H1 (cell line): ENCODE results near the gene CD226. TPM values are rescaled to one million over a fixed set of nuclear protein-coding genes. Genes with fewer than 3 reads are reported as not detected.
"Not testable (repeated sequence)": the region's sequence is repeated elsewhere in the genome, so short reads cannot be mapped to it uniquely, and the experiment has no call there.

Experiments used
- CTCF ChIA-PET: fragments of 300-600 bp; sonication (Branson Sonifier 250); formaldehyde crosslinking; loops from one replicate; lab custom pipeline; 2021; ENCODE audit not compliant: partially characterized antibody; lab: Charles Lee
- POLR2A ChIA-PET: fragments of 300-600 bp; sonication (Branson Sonifier 250); formaldehyde crosslinking; loops from one replicate; lab custom pipeline; 2021; ENCODE audit warnings: inconsistent platforms; ENCODE audit not compliant: partially characterized antibody; lab: Charles Lee
- DNase-seq, 2 experiments: peaks; one replicate each; pipeline versions ENCODE4 v3.0.0 to v3.0.0-alpha.2; 2010 to 2022; ENCODE audit warnings: low spot score in 2 of 2, low read depth in 1 of 2, mixed read lengths in 1 of 2
- FAIRE-seq: peaks from 2 replicates; lab custom pipeline; 2011; peaks lifted over from hg19 to GRCh38; lab: Jason Lieb, UNC
- H2AFZ ChIP-seq: 2 replicates; pipeline ENCODE4 v1.8.1; 2012; ENCODE audit warnings: low read length, inconsistent platforms
- H2AK5ac ChIP-seq: 2 replicates; pipeline ENCODE4 v1.6.1; 2013; ENCODE audit warnings: low read depth, low read length
- H2BK120ac ChIP-seq: replicated peaks from 2 replicates; pipeline ENCODE3; 2013; ENCODE audit warnings: low read depth, low read length, inconsistent platforms
- H2BK12ac ChIP-seq: 2 replicates; pipeline ENCODE4 v1.6.1; 2013; ENCODE audit warnings: low read depth, low read length
- H2BK15ac ChIP-seq: 2 replicates; pipeline ENCODE4 v1.6.1; 2013; ENCODE audit warnings: low read length
- H2BK20ac ChIP-seq: 2 replicates; pipeline ENCODE4 v1.6.1; 2013; ENCODE audit warnings: low read length
- H2BK5ac ChIP-seq: 2 replicates; pipeline ENCODE4 v1.6.1; 2013; ENCODE audit warnings: low read depth, low read length
- H3K14ac ChIP-seq: 2 replicates; pipeline ENCODE4 v1.6.1; 2013; ENCODE audit warnings: inconsistent platforms; ENCODE audit not compliant: insufficient read length
- H3K18ac ChIP-seq: 2 replicates; pipeline ENCODE4 v1.6.1; 2013; ENCODE audit warnings: low read length; ENCODE audit errors: extremely low read depth
- H3K23ac ChIP-seq: 2 replicates; pipeline ENCODE4 v1.6.1; 2013; ENCODE audit warnings: inconsistent platforms; ENCODE audit not compliant: insufficient read length
- H3K23me2 ChIP-seq: 2 replicates; pipeline ENCODE4 v1.6.1; 2013; ENCODE audit warnings: low read depth, low read length
- H3K27ac ChIP-seq: 2 replicates; pipeline ENCODE4 v1.6.1; 2011; ENCODE audit warnings: low read depth, low read length, inconsistent platforms
- H3K27me3 ChIP-seq, 4 experiments: replicated peaks in 1 of 4; 1 replicate in 1 of 4; 2 replicates in 3 of 4; pipeline versions ENCODE4 v1.6.1 to v1.8.1; 2011 to 2013; ENCODE audit warnings: low read length in 3 of 4, mild to moderate bottlenecking in 3 of 4, inconsistent platforms in 2 of 4, mixed read lengths in 2 of 4, moderate library complexity in 1 of 4; ENCODE audit not compliant: control insufficient read depth in 3 of 4, insufficient read depth in 3 of 4; ENCODE audit errors: extremely low read depth in 1 of 4
- H3K36me3 ChIP-seq, 4 experiments: 2 replicates each; pipeline versions ENCODE4 v1.6.1 to v1.8.1; 2011 to 2013; ENCODE audit warnings: mild to moderate bottlenecking in 4 of 4, low read length in 3 of 4, moderate library complexity in 2 of 4, control low read depth in 1 of 4, inconsistent platforms in 1 of 4; ENCODE audit not compliant: insufficient read depth in 4 of 4, control insufficient read depth in 2 of 4
- H3K4ac ChIP-seq: replicated peaks from 2 replicates; pipeline ENCODE3; 2013; ENCODE audit warnings: low read length, low read depth, mixed read lengths, inconsistent platforms; ENCODE audit not compliant: insufficient read length
- H3K4me1 ChIP-seq, 4 experiments: replicated peaks in 1 of 4; 1 replicate in 1 of 4; 2 replicates in 3 of 4; pipeline versions ENCODE4 v1.6.1 to v1.8.1; 2011 to 2013; ENCODE audit warnings: low read length in 3 of 4, inconsistent platforms in 2 of 4, mixed read lengths in 1 of 4; ENCODE audit not compliant: insufficient read depth in 4 of 4, control insufficient read depth in 3 of 4
- H3K4me2 ChIP-seq, 2 experiments: 2 replicates each; pipeline versions ENCODE4 v1.6.1 to v1.8.1; 2011 to 2013; ENCODE audit warnings: low read depth in 2 of 2, low read length in 2 of 2, control low read depth in 1 of 2, inconsistent platforms in 1 of 2, mild to moderate bottlenecking in 1 of 2; ENCODE audit not compliant: insufficient read depth in 1 of 2
- H3K4me3 ChIP-seq, 4 experiments: fragments of 200-600, 300-600 bp in 1 of 4; sonication (generic), shearing (Covaris generic), sonication (Bioruptor Twin) in 1 of 4; 2 replicates each; pipeline versions ENCODE4 v1.5.1 to v1.8.1; 2011 to 2016; ENCODE audit warnings: low read length in 4 of 4, low read depth in 3 of 4, control low read depth in 2 of 4, inconsistent platforms in 2 of 4, mild to moderate bottlenecking in 2 of 4, mixed read lengths in 1 of 4, moderate library complexity in 1 of 4; ENCODE audit not compliant: insufficient read depth in 2 of 4; ENCODE audit errors: extremely low read depth in 1 of 4
- H3K56ac ChIP-seq: replicated peaks from 2 replicates; pipeline ENCODE3; 2013; ENCODE audit warnings: low read depth, mild to moderate bottlenecking, mixed read lengths, low read length, inconsistent platforms; ENCODE audit not compliant: insufficient read length
- H3K79me1 ChIP-seq: 2 replicates; pipeline ENCODE4 v1.6.1; 2013; ENCODE audit warnings: low read depth, low read length, control low read depth
- H3K79me2 ChIP-seq, 2 experiments: 2 replicates each; pipeline versions ENCODE4 v1.6.1 to v1.8.1; 2012 to 2013; ENCODE audit warnings: low read length in 2 of 2, mild to moderate bottlenecking in 2 of 2, inconsistent platforms in 1 of 2; ENCODE audit not compliant: insufficient read depth in 2 of 2, control insufficient read depth in 1 of 2
- H3K9ac ChIP-seq, 4 experiments: replicated peaks in 1 of 4; 1 replicate in 1 of 4; 2 replicates in 3 of 4; pipeline versions ENCODE4 v1.6.1 to v1.8.1; 2011 to 2013; ENCODE audit warnings: low read depth in 3 of 4, low read length in 3 of 4, control low read depth in 2 of 4, mild to moderate bottlenecking in 2 of 4, moderate library complexity in 2 of 4, inconsistent platforms in 1 of 4; ENCODE audit errors: extremely low read depth in 1 of 4
- H3K9me3 ChIP-seq, 2 experiments: 2 replicates each; pipeline versions ENCODE4 v1.6.1 to v1.8.1; 2012 to 2013; ENCODE audit warnings: mild to moderate bottlenecking in 2 of 2, moderate library complexity in 2 of 2, control low read depth in 1 of 2, inconsistent platforms in 1 of 2, low read depth in 1 of 2, low read length in 1 of 2, mixed read lengths in 1 of 2; ENCODE audit not compliant: insufficient read depth in 2 of 2
- H4K20me1 ChIP-seq, 2 experiments: replicated peaks in 1 of 2; 2 replicates each; pipeline versions ENCODE3 to v1.8.1; 2011 to 2013; ENCODE audit warnings: inconsistent platforms in 2 of 2, low read length in 2 of 2, mild to moderate bottlenecking in 1 of 2; ENCODE audit not compliant: insufficient read depth in 2 of 2, control insufficient read depth in 1 of 2
- H4K5ac ChIP-seq: 2 replicates; pipeline ENCODE4 v1.6.1; 2013; ENCODE audit warnings: low read length, low read depth, mixed read lengths, inconsistent platforms; ENCODE audit not compliant: insufficient read length
- H4K8ac ChIP-seq: 2 replicates; pipeline ENCODE4 v1.8.0; 2013; ENCODE audit warnings: mild to moderate bottlenecking, moderate library complexity, low read length, inconsistent platforms; ENCODE audit not compliant: insufficient read depth; ENCODE audit errors: extremely low read depth
- H4K91ac ChIP-seq: replicated peaks from 2 replicates; pipeline ENCODE3; 2013; ENCODE audit warnings: low read length, mixed read lengths, inconsistent platforms; ENCODE audit not compliant: insufficient read length
- WGBS, 2 experiments: shearing (Covaris generic) in 1 of 2; methylation state at CpG; one replicate each; pipeline versions ENCODE4 v1.1.6 to v1.1.7; 2013 to 2015; ENCODE audit warnings: low lambda C conversion rate in 2 of 2, mixed read lengths in 2 of 2, inconsistent platforms in 1 of 2, low coverage in 1 of 2, missing lambda C conversion rate in 1 of 2; ENCODE audit not compliant: insufficient replicate concordance in 2 of 2, insufficient coverage in 1 of 2, insufficient read length in 1 of 2; ENCODE audit errors: extremely low coverage in 1 of 2, missing lambda C conversion rate in 1 of 2; 5-methylcytosine and 5-hydroxymethylcytosine counted together
- polyA plus RNA-seq, 7 experiments: library from polyadenylated mRNA; depleted of rRNA in 3 of 7; stranded (reverse) in 5 of 7; unstranded in 2 of 7; fragments of >200 nt in 5 of 7; fragments of 200-250 nt in 2 of 7; gene quantifications; 1 replicate in 5 of 7; 2 replicates in 1 of 7; 4 replicates in 1 of 7; pipeline versions ENCODE4 v1.2.1 to v1.2.3, GENCODE V29; 2011 to 2013; ENCODE audit warnings: missing spikeins in 2 of 7, mixed read lengths in 2 of 7
- total RNA-seq: library from RNA; stranded (reverse); fragmentation: NEBNext Ultra II Directional; extraction: Animal tissue kit (Norgen Biotek cat#: 25700); gene quantifications from 2 replicates; pipeline ENCODE4 v1.2.1, GENCODE V29; 2021

The CD226 gene
- total and polyA plus RNA-seq, 2 of the 8 experiments (the other 6 are each of a cell fraction or from before 2014, with no cell fraction given): not detected

GRCh38 chr18:69939812-69940211, 7.9 kb downstream of the CD226 start:
- H3K4me2 ChIP-seq, FAIRE-seq, H3K79me1 ChIP-seq, H4K8ac ChIP-seq, H2AFZ ChIP-seq, H3K4me1 ChIP-seq, POLR2A ChIA-PET, H2BK20ac ChIP-seq, H2BK12ac ChIP-seq, H3K23ac ChIP-seq, H3K4ac ChIP-seq, H4K91ac ChIP-seq, H3K79me2 ChIP-seq, H2BK120ac ChIP-seq, H3K36me3 ChIP-seq, H2BK15ac ChIP-seq, H3K27me3 ChIP-seq, H4K5ac ChIP-seq, H3K27ac ChIP-seq, CTCF ChIA-PET, H3K23me2 ChIP-seq, DNase-seq, H3K56ac ChIP-seq, H3K9me3 ChIP-seq, H3K14ac ChIP-seq, H3K9ac ChIP-seq, H2BK5ac ChIP-seq, H4K20me1 ChIP-seq, H2AK5ac ChIP-seq, H3K4me3 ChIP-seq, H3K18ac ChIP-seq: not testable (repeated sequence)
- 93% methylated on average over 4 of the region's 4 CpGs; no CpG with 5 or more reads in 1 of the 2 experiments for WGBS, 2 experiments
